Endothelial cell (in vitro differentiated cells): ENCODE results near the gene SPPL2B. TPM values are rescaled to one million over a fixed set of nuclear protein-coding genes. Genes with fewer than 3 reads are reported as not detected.

Experiments used
- DNase-seq: peaks from one replicate; pipeline ENCODE4 v3.0.0; 2021; ENCODE audit warnings: low spot score
- H3K27ac Mint-ChIP-seq: one replicate; pipeline ENCODE4 v1.8.0; 2021; ENCODE audit warnings: mixed read lengths, inconsistent platforms; ENCODE audit not compliant: unreplicated experiment
- H3K27me3 Mint-ChIP-seq: one replicate; pipeline ENCODE4 v1.8.0; 2021; ENCODE audit warnings: mild to moderate bottlenecking, moderate library complexity, mixed read lengths, inconsistent platforms; ENCODE audit not compliant: unreplicated experiment
- H3K36me3 Mint-ChIP-seq: one replicate; pipeline ENCODE4 v1.8.0; 2021; ENCODE audit warnings: mild to moderate bottlenecking, low read depth, mixed read lengths, inconsistent platforms; ENCODE audit not compliant: unreplicated experiment
- H3K4me1 Mint-ChIP-seq: one replicate; pipeline ENCODE4 v1.8.0; 2021; ENCODE audit warnings: mild to moderate bottlenecking, mixed read lengths, inconsistent platforms; ENCODE audit not compliant: unreplicated experiment
- H3K4me3 Mint-ChIP-seq: one replicate; pipeline ENCODE4 v1.8.0; 2021; ENCODE audit warnings: mild to moderate bottlenecking, mixed read lengths, inconsistent platforms; ENCODE audit not compliant: unreplicated experiment
- H3K9me3 Mint-ChIP-seq: one replicate; pipeline ENCODE4 v1.8.0; 2021; ENCODE audit warnings: mixed read lengths, inconsistent platforms; ENCODE audit not compliant: unreplicated experiment
- CTCF ChIP-seq: fragments of 200-600 bp; sonication (generic); IDR thresholded peaks from one replicate; pipeline ENCODE4 v1.5.0; 2021; ENCODE audit warnings: antibody characterized with exemption; ENCODE audit not compliant: unreplicated experiment
- total RNA-seq: library from RNA; stranded (reverse); fragmentation: NEBNext Ultra II Directional; extraction: Animal tissue kit (Norgen Biotek cat#: 25700); gene quantifications from one replicate; pipeline ENCODE4 v1.2.1, GENCODE V29; 2021; ENCODE audit not compliant: unreplicated experiment

The SPPL2B gene
- total RNA-seq, 1 donor from 2014 or later = 75.2 TPM

- peaks cover 4% of the 10 kb centered on the region for H3K36me3 Mint-ChIP-seq
- TF ChIP-seq CTCF = no peak
- H3K4me1 Mint-ChIP-seq = peaks cover 5% of the 10 kb centered on the region
- peaks cover 13% of the 10 kb centered on the region for H3K27me3 Mint-ChIP-seq
- peak overlapping the region; percentile 39 for H3K4me3 Mint-ChIP-seq
- no peaks in the 10 kb centered on the region for H3K9me3 Mint-ChIP-seq
- peak overlapping the region; percentile 34 for H3K27ac Mint-ChIP-seq
- DNase-seq = no peak
Measured at GRCh38 chr19:2360833-2361232, 32.3 kb downstream of the SPPL2B start.

- H3K4me1 Mint-ChIP-seq = peaks cover 5% of the 10 kb centered on the region
- H3K27me3 Mint-ChIP-seq = peaks cover 13% of the 10 kb centered on the region
- H3K36me3 Mint-ChIP-seq = peaks cover 4% of the 10 kb centered on the region
- H3K27ac Mint-ChIP-seq = no peak overlapping the region
- no peaks in the 10 kb centered on the region for H3K9me3 Mint-ChIP-seq
- TF ChIP-seq CTCF = no peak
- H3K4me3 Mint-ChIP-seq = no peak overlapping the region
- no peak for DNase-seq
Measured at GRCh38 chr19:2361246-2362045, 33.0 kb downstream of the SPPL2B start.

GRCh38 chr19:2362046-2362969, 33.8 kb downstream of the SPPL2B start:
- H3K27me3 Mint-ChIP-seq = peaks cover 13% of the 10 kb centered on the region
- H3K27ac Mint-ChIP-seq = no peak overlapping the region
- H3K36me3 Mint-ChIP-seq = peaks cover 4% of the 10 kb centered on the region
- H3K4me3 Mint-ChIP-seq = no peak overlapping the region
- TF ChIP-seq CTCF = no peak
- H3K9me3 Mint-ChIP-seq = no peaks in the 10 kb centered on the region
- DNase-seq = no peak
- H3K4me1 Mint-ChIP-seq = peaks cover 5% of the 10 kb centered on the region

- Mint-ChIP-seq H3K4me1 (peaks cover 5% of the 10 kb centered on the region), H3K27me3 (peaks cover 13% of the 10 kb centered on the region), H3K27ac (no peak overlapping the region), H3K36me3 (peaks cover 4% of the 10 kb centered on the region), H3K4me3 (no peak overlapping the region), H3K9me3 (no peaks in the 10 kb centered on the region)
- DNase-seq = no peak
- no peak for TF ChIP-seq CTCF
Measured at GRCh38 chr19:2362970-2363300, 34.5 kb downstream of the SPPL2B start.
